Measurements from ENCODE around the gene IFT122.
"Not testable (repeated sequence)": the region's sequence is repeated elsewhere in the genome, so short reads cannot be mapped to it uniquely, and the experiment has no call there.

The IFT122 gene

DNA sequence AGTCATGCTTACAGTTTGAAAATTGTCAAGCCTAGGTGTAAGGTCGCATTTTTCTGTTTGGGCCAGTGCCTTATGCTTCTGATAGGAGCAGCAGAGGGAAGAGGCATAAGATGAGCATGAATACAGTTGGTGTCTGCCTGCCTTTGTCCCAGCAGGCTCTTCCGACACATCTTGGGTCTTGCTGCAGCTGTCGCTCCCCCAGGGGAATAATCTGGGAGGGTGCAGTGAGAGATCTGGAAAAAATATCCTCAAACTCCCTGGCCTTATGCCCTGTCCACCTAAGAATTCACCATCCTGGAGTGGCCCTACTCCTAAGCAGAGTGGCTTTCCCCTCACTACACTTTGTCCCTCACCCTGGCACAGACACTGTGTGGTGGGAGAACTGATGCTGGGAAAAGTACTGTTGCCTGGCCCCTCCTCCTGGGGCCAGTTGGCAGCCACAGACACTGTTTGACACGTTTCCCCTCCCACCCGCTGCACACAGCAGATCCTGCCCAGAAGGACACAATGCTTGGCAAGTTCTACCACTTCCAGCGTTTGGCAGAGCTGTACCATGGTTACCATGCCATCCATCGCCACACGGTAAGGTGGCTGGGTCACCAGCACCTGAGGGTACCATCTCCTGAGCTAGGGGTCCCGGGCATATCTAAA, 67.3 kb downstream of the IFT122 start:
- 93 to 96% methylated on average over 7 to 9 of the region's 9 CpGs for WGBS, 2 experiments (ENCODE audit: insufficient coverage in 2 of 2)
- Histone ChIP-seq H3K4me1 (ENCODE audit: control insufficient read depth, insufficient read depth, low read length, poor library complexity, severe bottlenecking) (no peaks in the 10 kb centered on the region), H3K27ac (ENCODE audit: low read depth, low read length, severe bottlenecking) (no peak overlapping the region), H3K9me3 (ENCODE audit: control insufficient read depth, low read length) (no peaks in the 10 kb centered on the region), H3K36me3 (ENCODE audit: control insufficient read depth, insufficient read depth, low read length) (peaks cover 37% of the 10 kb centered on the region), H3K4me3 (ENCODE audit: extremely low read depth, insufficient read depth, low read length, poor library complexity, severe bottlenecking) (no peak overlapping the region)

DNA sequence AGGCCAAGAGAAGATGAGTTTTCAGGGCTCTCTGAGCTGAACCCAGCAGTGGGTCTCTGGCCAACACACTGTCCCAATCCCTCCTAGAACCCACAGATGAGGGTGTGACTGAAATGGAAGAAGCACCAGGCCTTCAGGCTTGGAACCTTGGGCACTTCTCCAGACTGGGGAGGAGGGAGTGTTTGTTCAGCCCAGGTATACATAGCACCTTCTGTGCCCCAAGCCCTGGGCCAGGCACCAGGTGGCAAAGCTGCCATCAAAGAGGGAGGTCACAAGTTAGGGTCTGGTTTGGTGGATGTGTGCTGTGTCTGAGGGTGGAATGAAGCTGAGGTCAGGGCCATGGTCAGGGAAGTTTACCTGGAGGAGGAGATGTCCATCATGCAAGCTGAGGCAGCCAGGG, 72.6 kb downstream of the IFT122 start:
- Histone ChIP-seq H3K36me3 (ENCODE audit: control insufficient read depth, insufficient read depth, low read length) (peaks cover 28% of the 10 kb centered on the region), H3K4me1 (ENCODE audit: control insufficient read depth, insufficient read depth, low read length, poor library complexity, severe bottlenecking) (no peaks in the 10 kb centered on the region), H3K9me3 (ENCODE audit: control insufficient read depth, low read length) (no peaks in the 10 kb centered on the region), H3K27ac (ENCODE audit: low read depth, low read length, severe bottlenecking) (no peak overlapping the region), H3K4me3 (ENCODE audit: extremely low read depth, insufficient read depth, low read length, poor library complexity, severe bottlenecking) (no peak overlapping the region)

DNA sequence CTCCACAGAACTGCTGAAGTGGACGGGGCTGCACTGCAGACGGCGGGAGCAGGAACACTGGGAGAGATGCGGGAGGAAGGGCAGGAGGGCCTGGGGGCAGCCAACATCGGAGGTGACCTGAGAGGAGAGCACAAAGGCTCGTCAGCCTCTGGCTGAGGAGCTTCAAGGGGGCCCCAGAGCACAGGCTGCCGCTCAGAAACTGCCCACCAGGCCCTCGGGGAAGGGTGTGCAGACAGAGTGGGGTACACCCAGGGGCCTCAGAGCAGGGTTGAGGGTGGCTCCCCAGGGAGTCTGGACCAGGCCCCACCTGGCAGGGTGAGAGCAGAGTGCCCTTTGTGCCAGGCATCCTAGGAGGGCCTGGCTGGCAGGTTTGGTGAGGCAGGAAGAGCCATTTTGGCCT, 73.7 kb downstream of the IFT122 start:
- Histone ChIP-seq H3K36me3 (ENCODE audit: control insufficient read depth, insufficient read depth, low read length) (peaks cover 29% of the 10 kb centered on the region), H3K9me3 (ENCODE audit: control insufficient read depth, low read length) (no peaks in the 10 kb centered on the region), H3K4me1 (ENCODE audit: control insufficient read depth, insufficient read depth, low read length, poor library complexity, severe bottlenecking) (no peaks in the 10 kb centered on the region), H3K4me3 (ENCODE audit: extremely low read depth, insufficient read depth, low read length, poor library complexity, severe bottlenecking) (no peak overlapping the region), H3K27ac (ENCODE audit: low read depth, low read length, severe bottlenecking) (no peak overlapping the region)
- 90 to 96% methylated on average over 8 of the region's 8 CpGs for WGBS, 2 experiments (ENCODE audit: insufficient coverage in 2 of 2)

DNA sequence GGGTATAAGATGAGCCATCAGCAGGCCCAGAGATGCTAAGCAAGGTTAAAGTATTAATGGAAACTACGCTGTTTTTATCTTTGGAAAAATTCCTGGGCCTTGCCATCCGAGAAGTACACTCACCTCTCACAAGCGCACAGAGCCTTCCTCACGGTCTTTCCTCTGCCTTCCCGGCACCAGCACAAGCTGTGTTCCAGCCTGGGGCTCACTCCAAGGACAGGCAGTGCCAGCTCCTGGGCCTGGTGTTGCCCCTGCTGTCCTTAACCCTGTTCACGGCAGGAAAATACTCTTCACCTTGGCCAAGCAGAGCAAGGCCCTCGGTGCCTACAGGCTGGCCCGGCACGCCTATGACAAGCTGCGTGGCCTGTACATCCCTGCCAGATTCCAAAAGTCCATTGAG, 74.1 kb downstream of the IFT122 start:
- 90 to 99% methylated on average over 10 of the region's 10 CpGs for WGBS, 2 experiments (ENCODE audit: insufficient coverage in 2 of 2)
- Histone ChIP-seq H3K4me3 (ENCODE audit: extremely low read depth, insufficient read depth, low read length, poor library complexity, severe bottlenecking) (no peak overlapping the region), H3K27ac (ENCODE audit: low read depth, low read length, severe bottlenecking) (no peak overlapping the region), H3K4me1 (ENCODE audit: control insufficient read depth, insufficient read depth, low read length, poor library complexity, severe bottlenecking) (no peaks in the 10 kb centered on the region), H3K36me3 (ENCODE audit: control insufficient read depth, insufficient read depth, low read length) (peaks cover 29% of the 10 kb centered on the region), H3K9me3 (ENCODE audit: control insufficient read depth, low read length) (no peaks in the 10 kb centered on the region)

DNA sequence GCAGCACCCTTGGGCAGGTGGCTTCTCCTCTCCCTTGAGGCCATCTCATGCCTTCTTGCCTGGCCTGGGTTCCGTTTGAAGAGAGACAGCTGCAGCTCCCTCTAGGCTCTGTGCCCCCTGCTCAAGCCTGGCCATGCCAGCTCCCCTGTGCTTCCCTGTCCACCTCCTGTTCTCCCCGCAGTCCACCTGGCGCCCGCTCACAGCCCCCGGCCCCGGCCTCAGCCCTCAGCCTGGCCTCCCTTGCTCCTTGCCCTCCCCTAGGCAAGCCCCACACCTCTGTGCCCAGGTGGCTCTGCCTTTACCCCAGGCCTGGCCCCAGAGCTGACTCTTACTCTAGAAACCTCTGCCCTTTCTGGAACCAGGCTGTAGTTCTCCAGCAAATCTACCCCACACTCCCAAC, 74.5 kb downstream of the IFT122 start:
- peaks cover 29% of the 10 kb centered on the region for H3K36me3 ChIP-seq (ENCODE audit: control insufficient read depth, insufficient read depth, low read length)
- H3K27ac ChIP-seq (ENCODE audit: low read depth, low read length, severe bottlenecking): no peak overlapping the region
- no peaks in the 10 kb centered on the region for H3K4me1 ChIP-seq (ENCODE audit: control insufficient read depth, insufficient read depth, low read length, poor library complexity, severe bottlenecking)
- H3K9me3 ChIP-seq (ENCODE audit: control insufficient read depth, low read length): no peaks in the 10 kb centered on the region
- no peak overlapping the region for H3K4me3 ChIP-seq (ENCODE audit: extremely low read depth, insufficient read depth, low read length, poor library complexity, severe bottlenecking)
- WGBS, 2 experiments (ENCODE audit: insufficient coverage in 2 of 2): 96 to 97% methylated on average over 6 of the region's 6 CpGs

DNA sequence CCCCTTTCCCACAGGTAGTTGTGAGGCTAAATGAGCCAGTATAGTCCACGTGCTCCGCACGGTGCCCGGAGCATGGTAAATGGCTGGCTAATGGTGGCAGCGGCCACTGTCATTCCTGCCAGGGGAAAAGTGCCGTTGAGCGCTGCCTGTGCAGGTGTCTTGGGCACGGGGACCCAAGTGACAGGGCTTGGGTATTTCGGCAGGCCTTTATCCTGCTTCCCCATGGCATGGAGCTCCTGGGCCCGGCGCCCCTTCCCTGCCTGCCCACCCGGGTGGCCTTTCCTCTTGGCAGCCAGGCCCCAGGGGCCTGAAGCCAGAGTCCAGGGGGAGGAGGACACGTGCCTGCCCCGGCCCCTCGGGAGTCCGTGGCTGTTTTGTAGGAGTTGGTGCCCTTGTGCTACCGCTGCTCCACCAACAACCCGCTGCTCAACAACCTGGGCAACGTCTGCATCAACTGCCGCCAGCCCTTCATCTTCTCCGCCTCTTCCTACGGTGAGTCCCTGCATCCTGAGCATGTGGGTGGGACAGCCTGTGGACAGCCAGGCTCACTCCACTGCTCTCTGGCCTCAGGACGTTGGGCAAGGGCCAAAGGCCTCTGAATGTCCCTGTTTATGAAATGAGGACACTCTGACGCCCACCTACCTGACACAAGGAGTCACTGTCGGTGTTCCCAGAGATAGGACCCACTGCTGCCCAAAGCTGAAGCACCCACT, 75.2 kb downstream of the IFT122 start:
- H3K9me3 ChIP-seq (ENCODE audit: control insufficient read depth, low read length); H3K4me1 ChIP-seq (ENCODE audit: control insufficient read depth, insufficient read depth, low read length, poor library complexity, severe bottlenecking); H3K4me3 ChIP-seq (ENCODE audit: extremely low read depth, insufficient read depth, low read length, poor library complexity, severe bottlenecking); H3K27ac ChIP-seq (ENCODE audit: low read depth, low read length, severe bottlenecking): not testable (repeated sequence)
- 93 to 97% methylated on average over 11 to 16 of the region's 25 CpGs for WGBS, 2 experiments (ENCODE audit: insufficient coverage in 2 of 2)
- peaks cover 29% of the 10 kb centered on the region for H3K36me3 ChIP-seq (ENCODE audit: control insufficient read depth, insufficient read depth, low read length)

DNA sequence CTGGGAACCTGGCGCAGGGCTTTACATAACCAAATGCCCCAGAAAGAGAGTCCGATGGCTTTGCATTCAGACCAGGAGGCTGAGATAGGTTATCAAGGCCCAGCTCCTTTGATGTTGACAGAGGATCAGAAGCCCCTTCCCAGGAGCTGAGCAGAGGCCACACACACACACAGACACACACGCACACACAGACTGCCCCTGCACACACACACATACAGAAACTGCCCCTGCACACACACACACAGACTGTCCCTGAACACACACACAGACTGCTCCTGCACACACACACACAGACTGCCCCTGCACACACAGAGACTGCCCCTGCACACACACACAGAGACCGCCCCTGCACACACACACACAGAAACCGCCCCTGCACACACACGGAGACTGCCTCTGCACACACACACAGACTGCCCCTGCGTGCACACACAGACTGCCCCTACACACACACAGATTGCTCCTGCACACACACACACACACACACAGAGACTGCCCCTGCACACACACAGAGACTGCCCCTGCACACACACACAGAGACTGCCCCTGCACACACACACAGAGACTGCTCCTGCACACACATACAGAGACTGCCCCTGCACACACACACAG, 75.9 kb downstream of the IFT122 start:
- 95 to 96% methylated on average over 3 to 7 of the region's 7 CpGs for WGBS, 2 experiments (ENCODE audit: insufficient coverage in 2 of 2)
- peaks cover 23% of the 10 kb centered on the region for H3K36me3 ChIP-seq (ENCODE audit: control insufficient read depth, insufficient read depth, low read length)
- not testable (repeated sequence) for H3K9me3 ChIP-seq (ENCODE audit: control insufficient read depth, low read length); H3K4me1 ChIP-seq (ENCODE audit: control insufficient read depth, insufficient read depth, low read length, poor library complexity, severe bottlenecking); H3K4me3 ChIP-seq (ENCODE audit: extremely low read depth, insufficient read depth, low read length, poor library complexity, severe bottlenecking); H3K27ac ChIP-seq (ENCODE audit: low read depth, low read length, severe bottlenecking)

DNA sequence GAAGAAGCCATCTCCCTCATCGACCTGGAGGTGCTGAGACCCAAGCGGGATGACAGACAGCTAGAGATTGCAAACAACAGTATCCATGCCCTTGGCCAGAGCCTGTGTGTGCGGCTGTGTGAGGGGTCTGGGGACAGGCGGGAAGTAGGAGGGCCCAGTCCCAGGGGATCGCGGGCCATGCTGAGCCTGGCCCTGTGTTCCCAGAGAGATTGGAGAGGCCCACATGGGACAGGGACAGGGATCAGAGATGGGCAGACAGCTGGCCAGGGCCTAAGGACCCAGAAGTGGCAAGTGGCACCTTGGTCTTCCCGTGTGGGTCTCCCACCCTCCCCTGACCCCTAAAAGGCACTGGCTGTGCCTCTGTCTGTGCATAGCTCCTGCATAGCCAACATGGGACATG, 77.5 kb downstream of the IFT122 start:
- H3K9me3 ChIP-seq (ENCODE audit: control insufficient read depth, low read length): no peaks in the 10 kb centered on the region
- H3K4me3 ChIP-seq (ENCODE audit: extremely low read depth, insufficient read depth, low read length, poor library complexity, severe bottlenecking): no peak overlapping the region
- no peaks in the 10 kb centered on the region for H3K4me1 ChIP-seq (ENCODE audit: control insufficient read depth, insufficient read depth, low read length, poor library complexity, severe bottlenecking)
- peaks cover 14% of the 10 kb centered on the region for H3K36me3 ChIP-seq (ENCODE audit: control insufficient read depth, insufficient read depth, low read length)
- 88 to 98% methylated on average over 7 of the region's 7 CpGs for WGBS, 2 experiments (ENCODE audit: insufficient coverage in 2 of 2)
- no peak overlapping the region for H3K27ac ChIP-seq (ENCODE audit: low read depth, low read length, severe bottlenecking)

DNA sequence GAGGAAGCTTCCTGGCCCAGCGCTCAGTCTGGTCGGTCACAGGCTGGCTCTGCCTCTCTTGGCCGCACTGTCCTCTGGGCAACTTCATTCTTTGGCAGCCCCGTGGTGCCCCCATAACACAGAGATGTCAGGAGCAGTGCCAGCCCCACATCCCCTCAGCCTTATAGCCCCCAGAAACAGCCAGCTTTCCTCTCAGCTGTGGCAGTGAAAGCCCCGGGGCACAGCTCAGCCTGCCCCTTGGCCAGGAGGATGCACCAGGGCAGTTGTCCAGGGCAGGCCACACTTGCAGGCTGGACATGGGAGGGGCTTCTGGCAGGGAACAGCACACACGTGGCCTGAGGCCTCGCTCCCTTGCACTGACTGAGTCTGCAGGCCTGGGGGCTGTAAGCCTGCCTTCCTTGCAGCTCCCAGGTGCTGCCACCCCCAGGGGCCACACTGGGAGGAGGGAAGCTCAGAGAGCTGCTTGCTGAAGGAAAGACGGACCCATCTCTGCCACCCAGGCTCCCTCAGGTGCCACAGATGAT, 78.1 kb downstream of the IFT122 start:
- H3K27ac ChIP-seq (ENCODE audit: low read depth, low read length, severe bottlenecking): no peak overlapping the region
- WGBS, 2 experiments (ENCODE audit: insufficient coverage in 2 of 2): 89 to 93% methylated on average over 6 to 7 of the region's 8 CpGs
- no peak overlapping the region for H3K4me3 ChIP-seq (ENCODE audit: extremely low read depth, insufficient read depth, low read length, poor library complexity, severe bottlenecking)
- peaks cover 10% of the 10 kb centered on the region for H3K36me3 ChIP-seq (ENCODE audit: control insufficient read depth, insufficient read depth, low read length)
- H3K9me3 ChIP-seq (ENCODE audit: control insufficient read depth, low read length): no peaks in the 10 kb centered on the region
- H3K4me1 ChIP-seq (ENCODE audit: control insufficient read depth, insufficient read depth, low read length, poor library complexity, severe bottlenecking): no peaks in the 10 kb centered on the region

DNA sequence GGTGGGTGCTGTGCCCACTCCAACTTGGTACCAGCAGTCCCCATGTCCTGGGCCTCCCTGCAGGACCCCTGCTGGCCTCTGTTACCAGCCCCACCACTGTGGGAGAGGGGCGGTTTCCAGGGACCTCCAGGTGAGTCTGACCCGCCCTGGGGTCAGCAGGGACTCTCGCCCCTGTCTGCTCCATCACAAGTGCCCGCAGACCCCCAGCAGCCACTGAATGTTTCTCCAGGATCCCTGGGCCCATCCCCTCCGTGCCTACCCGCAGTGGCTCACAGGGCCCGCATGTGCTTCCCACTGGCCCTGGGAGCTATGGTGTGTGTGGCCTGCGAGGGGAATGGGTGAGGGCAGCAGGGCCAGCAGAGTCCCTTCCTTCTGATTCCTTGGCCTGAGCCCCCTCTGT, 78.6 kb downstream of the IFT122 start:
- Histone ChIP-seq H3K36me3 (ENCODE audit: control insufficient read depth, insufficient read depth, low read length) (peaks cover 10% of the 10 kb centered on the region), H3K4me3 (ENCODE audit: extremely low read depth, insufficient read depth, low read length, poor library complexity, severe bottlenecking) (no peak overlapping the region), H3K9me3 (ENCODE audit: control insufficient read depth, low read length) (no peaks in the 10 kb centered on the region), H3K4me1 (ENCODE audit: control insufficient read depth, insufficient read depth, low read length, poor library complexity, severe bottlenecking) (no peaks in the 10 kb centered on the region), H3K27ac (ENCODE audit: low read depth, low read length, severe bottlenecking) (no peak overlapping the region)
- WGBS, 2 experiments (ENCODE audit: insufficient coverage in 2 of 2): 88 to 95% methylated on average over 4 to 5 of the region's 8 CpGs

DNA sequence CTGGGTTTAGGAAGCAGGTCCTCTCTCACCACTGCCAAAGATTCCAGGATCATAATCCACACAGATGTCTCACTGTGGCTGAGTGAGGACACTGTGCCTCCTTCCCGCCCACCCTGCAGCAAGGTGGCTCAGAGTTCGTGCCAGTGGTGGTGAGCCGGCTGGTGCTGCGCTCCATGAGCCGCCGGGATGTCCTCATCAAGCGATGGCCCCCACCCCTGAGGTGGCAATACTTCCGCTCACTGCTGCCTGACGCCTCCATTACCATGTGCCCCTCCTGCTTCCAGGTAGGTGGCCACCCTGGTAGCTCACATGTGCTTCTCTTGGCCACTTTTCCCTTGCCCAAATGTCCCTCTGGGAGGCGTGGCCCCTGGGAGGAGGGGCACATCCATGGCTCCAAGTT, 79.4 kb downstream of the IFT122 start:
- H3K4me3 ChIP-seq (ENCODE audit: extremely low read depth, insufficient read depth, low read length, poor library complexity, severe bottlenecking): no peak overlapping the region
- H3K36me3 ChIP-seq (ENCODE audit: control insufficient read depth, insufficient read depth, low read length): peaks cover 10% of the 10 kb centered on the region
- no peaks in the 10 kb centered on the region for H3K9me3 ChIP-seq (ENCODE audit: control insufficient read depth, low read length)
- 91 to 96% methylated on average over 9 to 10 of the region's 10 CpGs for WGBS, 2 experiments (ENCODE audit: insufficient coverage in 2 of 2)
- no peaks in the 10 kb centered on the region for H3K4me1 ChIP-seq (ENCODE audit: control insufficient read depth, insufficient read depth, low read length, poor library complexity, severe bottlenecking)
- H3K27ac ChIP-seq (ENCODE audit: low read depth, low read length, severe bottlenecking): no peak overlapping the region

Data from mesodermal cell (in vitro differentiated cells).